Left ventricle myocardium inferior (tissue), 1 donor: ENCODE results near the gene KANTR. TPM values are rescaled to one million over a fixed set of nuclear protein-coding genes. Genes with fewer than 3 reads are reported as not detected.
A peak's percentile ranks its signal among the peaks of the same experiment; 100 is the strongest.

Experiments
- DNase-seq: peaks from one replicate; pipeline ENCODE4 v3.0.0-alpha.2; 2020
- H3K27ac ChIP-seq: fragments of 200-600 bp; replicated peaks from 2 replicates; pipeline ENCODE4 v1.8.0; 2021
- H3K27me3 ChIP-seq: fragments of 200-600 bp; 2 replicates; pipeline ENCODE4 v1.8.0; 2021; ENCODE audit warnings: low read depth
- H3K36me3 ChIP-seq: fragments of 200-600 bp; 2 replicates; pipeline ENCODE4 v1.8.0; 2021
- H3K4me1 ChIP-seq: fragments of 200-600 bp; 2 replicates; pipeline ENCODE4 v1.8.0; 2021
- H3K4me3 ChIP-seq: fragments of 200-600 bp; 2 replicates; pipeline ENCODE4 v1.8.0; 2021; ENCODE audit warnings: mild to moderate bottlenecking, moderate library complexity
- H3K9me3 ChIP-seq: fragments of 200-600 bp; replicated peaks from 2 replicates; pipeline ENCODE4 v1.8.0; 2021
- CTCF ChIP-seq: fragments of 200-600 bp; IDR thresholded peaks from 2 replicates; pipeline ENCODE4 v1.8.0; 2021; ENCODE audit warnings: antibody characterized with exemption, mild to moderate bottlenecking, borderline replicate concordance
- intact Hi-C: fragments of 100-400 bp; cut with micrococcal nuclease; formaldehyde crosslinking; loops from one replicate; pipeline ENCODE4 v1.11.0; 2022
- total RNA-seq: library from RNA; stranded (reverse); fragmentation: NEBNext Ultra II Directional; extraction: Animal tissue kit (Norgen Biotek cat#: 25700); gene quantifications from one replicate; pipeline ENCODE4 v1.2.1, GENCODE V29; 2021
- donor health status: DM: no; HTN: yes; CAD: no; lungs with severe emphysema.

Gene KANTR
- total RNA-seq, 1 donor from 2014 or later, result 5.0 TPM

- no peak overlapping the region for H3K4me3 ChIP-seq
- intact Hi-C loops, result no loop called here
- no peaks in the 10 kb centered on the region for H3K9me3 ChIP-seq
- DNase-seq, result no peak
- peaks cover 2% of the 10 kb centered on the region for H3K4me1 ChIP-seq
- H3K36me3 ChIP-seq, result no peaks in the 10 kb centered on the region
- no peak for TF ChIP-seq CTCF
- H3K27me3 ChIP-seq, result no peaks in the 10 kb centered on the region
- H3K27ac ChIP-seq, result no peak overlapping the region
These were observed 16.4 kb upstream of the KANTR start for GRCh38 chrX:53077207-53078197.

- no peak for DNase-seq
- Histone ChIP-seq H3K27ac (no peak overlapping the region), H3K9me3 (no peaks in the 10 kb centered on the region), H3K4me3 (no peak overlapping the region), H3K27me3 (no peaks in the 10 kb centered on the region), H3K4me1 (peaks cover 17% of the 10 kb centered on the region), H3K36me3 (no peaks in the 10 kb centered on the region)
- intact Hi-C loops, result no loop called here
- no peak for TF ChIP-seq CTCF
These were observed 15.0 kb upstream of the KANTR start for GRCh38 chrX:53078943-53079342.

GRCh38 chrX:53080628-53081580 lies 13.0 kb upstream of the KANTR start:
- intact Hi-C loops, result no loop called here
- Histone ChIP-seq H3K27me3 (no peaks in the 10 kb centered on the region), H3K4me3 (peak overlapping the region; percentile 85), H3K4me1 (peaks cover 31% of the 10 kb centered on the region), H3K9me3 (no peaks in the 10 kb centered on the region), H3K36me3 (peaks cover 11% of the 10 kb centered on the region), H3K27ac (peak overlapping the region; percentile 88)
- DNase-seq, result no peak
- no peak for TF ChIP-seq CTCF

- Histone ChIP-seq H3K4me1 (peaks cover 44% of the 10 kb centered on the region), H3K4me3 (peak within 1 kb of the TSS; percentile 85), H3K27me3 (no peaks in the 10 kb centered on the region), H3K9me3 (no peaks in the 10 kb centered on the region), H3K36me3 (peaks cover 16% of the 10 kb centered on the region), H3K27ac (peak within 1 kb of the TSS; percentile 88)
- TF ChIP-seq CTCF, result no peak
- intact Hi-C loops, result no loop called here
- peak; percentile 93 for DNase-seq
These were observed 11.8 kb upstream of the KANTR start, which contains the start of gene TSPYL2 for GRCh38 chrX:53081925-53082772. TSS of gene TSPYL2 (plus strand) at chrX:53082367. CDS start at chrX:53082499, 132 bp downstream.
